GM19468 (cell line): ENCODE results near the gene BICD2.
"Not testable (repeated sequence)": the region's sequence is repeated elsewhere in the genome, so short reads cannot be mapped to it uniquely, and the experiment has no call there.

Source experiments
- ATAC-seq: cut with Tn5 transposase; IDR thresholded peaks from one replicate; pipeline ENCODE4 v1.9.1; 2021; ENCODE audit warnings: mild to moderate bottlenecking, moderate library complexity, moderate number of reproducible peaks; ENCODE audit not compliant: unreplicated experiment; ENCODE audit errors: extremely low read depth

Gene BICD2

GRCh38 chr9:92764381-92764987 is at the start of gene BICD2:
Gene BICD2, minus strand, starts transcription at chr9:92764833. Its CDS starts 89 bp downstream, at chr9:92764744.
- ATAC-seq, result no peak

GRCh38 chr9:92809629-92810326 is 45.1 kb upstream of the BICD2 start:
- ATAC-seq, result not testable (repeated sequence)

- ATAC-seq, result no peak
Measured at GRCh38 chr9:92808726-92809451, 44.3 kb upstream of the BICD2 start.

GRCh38 chr9:92807757-92808725 is 43.4 kb upstream of the BICD2 start:
- no peak for ATAC-seq

- ATAC-seq, result no peak
Measured at GRCh38 chr9:92807031-92807756, 42.6 kb upstream of the BICD2 start.

GRCh38 chr9:92804727-92805126 is 40.1 kb upstream of the BICD2 start:
- ATAC-seq, result no peak

- no peak for ATAC-seq
Measured at GRCh38 chr9:92798358-92798757, 33.7 kb upstream of the BICD2 start.

GRCh38 chr9:92796337-92796804 is 31.7 kb upstream of the BICD2 start:
- ATAC-seq, result not testable (repeated sequence)

- no peak for ATAC-seq
Measured at GRCh38 chr9:92795598-92796336, 31.1 kb upstream of the BICD2 start.

- ATAC-seq, result no peak
Measured at GRCh38 chr9:92795000-92795399, 30.4 kb upstream of the BICD2 start.

GRCh38 chr9:92794426-92794825 is 29.8 kb upstream of the BICD2 start:
- ATAC-seq, result no peak

- no peak for ATAC-seq
Measured at GRCh38 chr9:92790542-92791527, 26.2 kb upstream of the BICD2 start.

- ATAC-seq, result no peak
Measured at GRCh38 chr9:92786298-92786697, 21.7 kb upstream of the BICD2 start.

- ATAC-seq, result no peak
Measured at GRCh38 chr9:92781899-92782298, 17.3 kb upstream of the BICD2 start.

GRCh38 chr9:92780206-92780605 is 15.6 kb upstream of the BICD2 start:
- ATAC-seq, result no peak

GRCh38 chr9:92775466-92775865 is 10.8 kb upstream of the BICD2 start:
- ATAC-seq, result no peak

- ATAC-seq, result no peak
Measured at GRCh38 chr9:92774274-92774673, 9.6 kb upstream of the BICD2 start.

GRCh38 chr9:92773810-92774209 is 9.2 kb upstream of the BICD2 start:
- ATAC-seq, result no peak
